ENCODE results near the gene MAGI1.
"Not testable (repeated sequence)": the region's sequence is repeated elsewhere in the genome, so short reads cannot be mapped to it uniquely, and the experiment has no call there.

Gene MAGI1

GRCh38 chr3:65560901-65561300, 477.8 kb downstream of the MAGI1 start:
- DNase-seq (ENCODE audit: low spot score), result no peak

- no peak for DNase-seq (ENCODE audit: low spot score)
Measured at GRCh38 chr3:65560133-65560532, 478.6 kb downstream of the MAGI1 start.

- DNase-seq (ENCODE audit: low spot score), result no peak
Measured at GRCh38 chr3:65559643-65560042, 479.1 kb downstream of the MAGI1 start.

DNA sequence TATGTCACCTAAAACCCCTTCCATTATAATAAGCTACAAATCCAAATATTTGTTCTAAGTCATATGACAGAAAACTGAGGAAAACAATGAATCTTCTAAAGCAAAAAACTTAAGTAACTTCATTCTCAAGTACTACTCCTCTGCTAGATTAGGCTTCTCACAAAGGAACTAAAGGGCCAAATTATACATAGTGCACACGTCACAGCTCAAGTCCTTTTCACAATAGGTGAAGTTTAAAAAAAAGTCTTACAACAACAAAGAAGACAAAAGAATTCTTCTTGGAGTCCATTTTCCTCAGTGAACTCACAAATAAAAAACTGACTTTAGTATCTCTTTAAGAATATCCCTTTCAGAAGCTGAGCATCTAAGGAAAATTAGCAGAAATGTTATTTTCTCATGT, 479.9 kb downstream of the MAGI1 start:
- no peak for DNase-seq (ENCODE audit: low spot score)

GRCh38 chr3:65557899-65558564, 480.7 kb downstream of the MAGI1 start:
- no peak for DNase-seq (ENCODE audit: low spot score)

- no peak for DNase-seq (ENCODE audit: low spot score)
Measured at GRCh38 chr3:65556934-65557577, 481.7 kb downstream of the MAGI1 start.

GRCh38 chr3:65552434-65552833, 486.3 kb downstream of the MAGI1 start:
- DNase-seq (ENCODE audit: low spot score), result no peak

DNA sequence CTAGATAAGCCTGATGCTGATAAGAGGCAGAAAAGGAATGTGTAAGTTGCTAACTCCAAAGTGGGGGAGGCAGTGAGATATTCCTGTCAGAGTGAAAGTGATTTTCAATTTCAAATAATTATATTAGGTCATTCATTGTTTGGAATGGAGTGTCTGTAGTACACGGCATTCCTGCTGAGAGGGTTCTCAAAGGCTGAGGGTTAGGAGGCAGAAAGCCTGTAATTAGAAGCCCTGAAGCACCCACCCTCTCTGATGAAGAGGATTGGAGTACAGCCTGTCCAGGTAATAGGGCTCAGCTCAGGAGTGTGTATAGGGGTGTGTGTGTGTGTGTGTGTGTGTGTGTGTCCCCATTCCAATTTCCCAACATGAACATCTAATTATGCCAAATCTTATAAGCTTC, 486.8 kb downstream of the MAGI1 start:
- no peak for DNase-seq (ENCODE audit: low spot score)

DNA sequence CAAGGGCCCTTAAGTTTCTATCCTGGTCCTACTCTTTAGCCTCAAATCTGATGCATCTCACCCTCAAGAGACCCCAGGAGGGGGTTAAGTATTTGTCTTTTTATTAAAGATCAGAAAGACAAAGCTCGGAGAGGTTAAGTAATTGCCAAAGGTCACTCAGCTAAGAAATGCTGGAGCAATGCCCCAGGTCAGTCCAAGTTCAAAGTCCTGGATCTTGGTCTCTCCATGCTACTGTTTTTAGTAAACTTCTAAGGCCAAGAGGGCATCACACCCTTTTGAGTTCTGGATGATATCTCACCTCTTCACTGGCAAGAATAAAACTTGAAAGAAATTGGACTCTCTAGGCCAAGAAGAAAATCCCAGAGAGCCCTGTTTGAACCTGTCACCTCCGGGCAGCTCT, 488.6 kb downstream of the MAGI1 start:
- no peak for DNase-seq (ENCODE audit: low spot score)

DNA sequence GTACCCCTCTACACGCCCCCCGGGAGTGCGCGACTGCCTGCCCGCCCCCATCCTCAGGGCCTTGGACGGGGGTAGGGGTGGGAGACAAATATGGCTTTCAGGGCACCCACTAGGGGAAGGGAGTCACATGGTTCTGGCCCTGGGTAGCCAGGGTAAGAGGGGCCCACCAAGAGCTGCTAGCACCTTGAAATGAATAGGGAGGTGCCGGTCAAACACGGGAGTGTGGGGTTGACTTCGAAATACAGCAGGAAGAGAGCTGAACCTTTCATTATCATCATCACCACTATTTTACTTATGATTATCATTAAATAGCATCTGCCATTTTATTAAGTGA, 489.1 kb downstream of the MAGI1 start:
- DNase-seq (ENCODE audit: low spot score), result no peak

- no peak for DNase-seq (ENCODE audit: low spot score)
Measured at GRCh38 chr3:65548848-65549625, 489.7 kb downstream of the MAGI1 start.

- DNase-seq (ENCODE audit: low spot score), result no peak
Measured at GRCh38 chr3:65545429-65545828, 493.3 kb downstream of the MAGI1 start.

GRCh38 chr3:65543391-65543790, 495.3 kb downstream of the MAGI1 start:
- not testable (repeated sequence) for DNase-seq (ENCODE audit: low spot score)

DNA sequence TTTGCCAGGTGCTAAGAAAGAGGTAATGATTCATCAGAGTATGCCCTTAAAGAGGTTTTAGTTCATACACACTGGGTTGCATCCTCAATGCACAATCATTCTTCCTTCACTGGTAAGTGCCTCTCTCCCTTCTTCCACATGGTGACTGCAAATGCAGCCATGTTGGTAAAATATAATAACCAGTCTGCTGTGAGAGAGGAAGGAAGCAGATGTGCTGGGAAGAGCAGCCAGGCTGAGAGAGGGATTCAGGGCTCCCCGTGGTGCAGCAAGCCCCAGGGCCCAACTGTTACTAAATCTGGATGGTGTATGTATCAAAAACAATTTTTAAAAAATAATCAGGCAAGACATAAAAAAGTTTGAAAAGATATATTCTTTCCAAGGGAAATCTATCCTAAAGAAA, 498.1 kb downstream of the MAGI1 start:
- DNase-seq (ENCODE audit: low spot score), result no peak

DNA sequence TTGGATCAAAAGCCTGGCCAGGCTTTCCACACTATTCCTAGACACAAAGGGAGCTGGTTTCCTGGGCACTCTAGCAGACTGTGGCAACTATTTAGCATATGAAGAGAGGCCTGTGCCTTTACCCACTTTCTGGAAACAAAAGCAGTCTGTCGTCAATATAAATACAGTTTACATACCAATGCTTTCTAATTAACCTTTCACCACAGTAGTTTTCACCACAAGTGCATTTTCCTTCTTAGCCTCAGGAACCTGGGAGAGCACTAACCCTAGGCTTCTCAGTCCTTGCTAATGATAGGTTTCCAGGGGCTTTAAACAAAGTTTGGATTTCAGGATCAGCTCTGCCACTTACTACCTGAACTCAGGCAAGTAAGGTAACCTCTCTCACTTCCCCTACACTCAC, 499.1 kb downstream of the MAGI1 start:
- DNase-seq (ENCODE audit: low spot score), result no peak

DNA sequence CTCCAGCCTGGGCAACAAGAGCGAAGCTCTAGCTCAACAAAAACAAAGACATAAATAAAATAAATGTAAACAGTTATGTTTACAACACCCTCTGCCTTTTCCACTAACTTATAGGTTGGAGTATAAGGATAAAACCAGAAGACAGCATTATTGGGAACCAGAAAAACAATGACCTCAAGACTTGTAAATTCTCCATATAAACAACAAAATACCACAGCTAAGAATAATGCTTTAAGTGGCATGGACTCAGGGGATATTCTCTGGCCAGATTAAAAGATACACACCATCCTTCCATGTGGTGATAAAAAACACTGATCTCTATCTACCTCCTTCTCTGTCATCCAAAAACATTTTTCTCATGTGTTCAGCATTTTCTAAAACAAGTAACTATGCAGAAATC, 500.6 kb downstream of the MAGI1 start:
- no peak for DNase-seq (ENCODE audit: low spot score)

DNA sequence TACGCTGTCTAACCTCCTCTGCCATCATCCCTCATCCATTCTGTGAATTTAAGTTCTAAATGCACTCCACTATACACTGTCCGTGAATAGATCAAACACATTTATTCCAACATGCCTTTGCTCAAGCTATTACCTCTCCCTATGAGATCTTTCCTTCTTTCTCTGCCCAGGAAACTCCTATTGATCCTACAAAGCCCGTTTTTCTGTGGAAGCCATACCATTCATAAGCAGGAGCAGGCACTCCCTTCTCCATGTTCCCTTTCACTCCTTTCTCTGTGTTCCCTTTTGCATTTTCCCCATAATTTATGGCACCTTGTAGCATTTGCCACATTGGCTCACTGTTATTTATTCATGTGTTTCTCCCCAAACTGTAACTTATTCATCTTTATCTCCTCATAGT, 501.6 kb downstream of the MAGI1 start:
- DNase-seq (ENCODE audit: low spot score), result no peak

GRCh38 chr3:65535260-65535659, 503.5 kb downstream of the MAGI1 start:
- DNase-seq (ENCODE audit: low spot score), result no peak

DNA sequence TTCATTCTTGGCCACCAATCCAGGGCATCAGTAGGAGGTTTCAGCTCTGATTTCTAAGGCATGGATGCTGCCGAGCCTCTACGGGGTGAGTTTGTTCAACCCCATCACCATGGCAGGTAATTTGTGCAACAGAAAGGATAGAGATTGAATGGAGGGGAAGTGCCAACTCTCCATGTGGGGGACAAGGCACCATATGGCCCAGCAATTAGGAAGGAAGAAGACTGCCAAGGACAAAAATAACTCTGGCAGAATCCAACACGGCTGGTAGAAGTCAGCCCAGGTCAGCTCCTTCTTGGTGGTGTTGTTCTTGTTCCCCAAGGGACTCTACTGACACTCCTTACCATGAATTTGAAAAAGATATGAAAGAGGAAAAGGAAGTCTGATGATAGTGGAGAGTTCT, 503.9 kb downstream of the MAGI1 start:
- no peak for DNase-seq (ENCODE audit: low spot score)

DNA sequence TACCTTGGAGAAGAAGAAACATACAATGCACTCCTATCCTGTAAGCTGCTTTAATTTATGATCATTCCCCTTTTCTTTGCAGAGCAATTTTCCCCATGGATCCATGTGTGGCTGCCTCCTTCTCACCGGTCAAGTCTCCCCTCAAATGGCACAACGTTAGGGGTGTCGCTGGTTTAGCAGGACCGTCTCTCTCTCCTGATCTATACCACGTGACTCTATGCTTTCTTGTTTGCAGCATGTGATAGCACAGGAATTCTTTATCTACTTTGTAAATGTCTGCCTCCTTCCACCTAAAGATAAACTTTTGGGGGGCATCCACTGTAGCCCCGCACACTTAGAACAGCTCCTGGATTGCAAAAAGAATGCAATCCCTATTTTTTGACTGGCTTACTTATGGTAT, 506.0 kb downstream of the MAGI1 start:
- DNase-seq (ENCODE audit: low spot score), result no peak

GRCh38 chr3:65532215-65532614, 506.5 kb downstream of the MAGI1 start:
- no peak for DNase-seq (ENCODE audit: low spot score)

DNA sequence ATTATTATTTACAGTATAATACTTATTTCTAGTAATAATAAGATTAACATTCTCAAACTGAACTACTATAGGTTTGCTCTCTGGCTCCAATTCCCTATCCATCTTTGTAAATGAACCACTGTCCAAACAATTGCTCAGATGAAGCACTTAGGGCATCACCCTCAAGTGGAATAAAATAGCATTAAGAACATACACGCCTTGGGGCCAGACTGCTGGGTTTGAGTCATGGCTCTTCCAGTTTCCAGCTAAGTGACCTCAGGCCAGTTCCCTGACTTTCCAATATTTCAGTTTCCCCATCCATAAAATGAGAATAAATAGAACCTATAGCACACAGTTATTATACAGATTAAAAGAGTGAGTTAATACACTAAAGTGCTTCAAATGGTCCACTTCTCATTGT, 507.2 kb downstream of the MAGI1 start:
- DNase-seq (ENCODE audit: low spot score), result no peak

DNA sequence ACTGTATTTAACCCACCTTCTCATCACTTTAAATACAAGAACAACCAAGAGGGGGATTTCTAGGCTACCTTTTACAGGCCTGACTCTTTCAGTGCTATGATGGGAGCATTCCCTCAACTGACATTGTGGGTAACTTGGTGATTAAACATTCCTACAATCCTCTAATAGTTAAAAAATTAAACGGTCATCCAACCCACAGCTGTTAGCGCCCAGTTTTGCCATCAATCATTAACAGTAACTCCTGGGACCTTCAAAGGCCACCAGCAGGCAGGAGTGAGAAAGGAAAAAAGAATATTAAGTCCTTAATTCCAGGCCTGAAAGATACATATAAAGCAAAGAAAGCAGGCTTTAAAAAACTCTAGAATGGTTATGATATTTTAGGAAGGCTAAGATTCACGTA, 512.1 kb downstream of the MAGI1 start:
- DNase-seq (ENCODE audit: low spot score), result no peak

- DNase-seq (ENCODE audit: low spot score), result no peak
Measured at GRCh38 chr3:65524584-65524983, 514.1 kb downstream of the MAGI1 start.
